Measurements from ENCODE around the gene SND1.
"Not testable (repeated sequence)": the region's sequence is repeated elsewhere in the genome, so short reads cannot be mapped to it uniquely, and the experiment has no call there.

Gene SND1

DNA sequence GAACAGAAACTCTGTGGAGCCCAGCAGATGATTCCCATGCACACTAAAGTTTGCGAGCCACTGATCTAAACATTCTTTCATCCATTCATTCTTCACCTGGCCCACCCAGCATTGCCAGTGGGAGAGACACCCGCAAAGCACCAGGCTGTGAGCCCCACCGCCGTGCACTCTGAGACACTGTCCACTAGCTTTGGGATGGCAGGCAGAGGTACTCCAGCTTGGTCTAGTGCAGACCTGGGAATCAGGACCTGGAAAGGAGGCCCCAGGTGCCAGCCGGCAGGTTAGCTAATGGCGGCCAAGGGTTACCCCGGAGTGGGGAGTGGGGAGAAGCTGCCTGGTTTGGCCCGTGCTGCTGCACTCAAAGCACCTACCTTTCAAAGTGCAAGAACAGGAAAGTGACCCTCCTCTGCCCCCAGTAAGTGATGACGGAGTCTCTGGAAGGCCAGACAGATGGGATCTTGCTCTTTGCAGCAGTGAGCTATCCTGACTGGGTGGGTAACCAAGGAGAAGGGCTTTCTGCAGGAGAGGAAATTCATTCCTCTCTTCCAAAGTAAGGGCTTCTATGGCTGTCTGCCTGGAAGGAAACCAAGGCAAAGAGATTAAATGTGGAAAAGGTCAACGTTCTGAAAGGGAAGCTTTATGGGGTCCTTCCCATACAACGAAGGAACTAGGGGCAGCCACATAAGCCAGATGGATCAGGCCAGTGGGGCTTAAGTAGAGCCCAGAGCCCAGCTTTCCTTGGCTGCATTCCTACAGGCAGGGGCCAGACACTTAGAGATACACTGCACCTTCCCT, 453.4 kb downstream of the SND1 start:
- DNase-seq, result no peak

DNA sequence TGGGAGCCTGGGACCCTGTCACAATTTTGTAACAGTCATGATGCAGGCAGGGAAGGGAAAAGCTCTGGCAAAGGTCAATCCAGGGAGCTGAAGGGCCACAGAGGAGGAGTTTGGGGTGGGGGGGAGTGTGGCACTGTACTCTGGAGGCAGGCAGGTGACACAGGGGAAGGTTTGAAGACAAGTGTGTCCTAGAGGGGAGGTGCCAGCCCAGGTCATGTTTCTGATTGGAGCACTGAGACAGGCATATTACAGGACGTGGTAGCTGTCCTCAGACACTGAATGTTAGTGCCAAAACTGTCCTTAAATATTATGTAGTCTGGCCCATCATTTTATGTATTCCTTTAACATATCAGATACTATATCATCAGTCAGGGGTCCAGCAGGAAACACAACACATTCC, 454.8 kb downstream of the SND1 start:
- DNase-seq, result no peak

DNA sequence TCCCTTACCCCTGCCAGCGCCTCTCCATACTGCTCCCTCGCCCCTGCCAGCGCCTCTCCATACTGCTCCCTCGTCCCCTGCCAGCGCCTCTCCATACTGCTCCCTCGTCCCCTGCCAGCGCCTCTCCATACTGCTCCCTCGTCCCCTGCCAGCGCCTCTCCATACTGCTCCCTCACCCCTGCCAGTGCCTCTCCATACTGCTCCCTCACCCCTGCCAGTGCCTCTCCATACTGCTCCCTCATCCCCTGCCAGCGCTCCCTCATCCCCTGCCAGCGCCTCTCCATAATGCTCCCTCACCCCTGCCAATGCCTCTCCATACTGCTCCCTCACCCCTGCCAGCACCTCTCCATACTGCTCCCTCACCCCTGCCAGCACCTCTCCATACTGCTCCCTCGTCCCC, 455.5 kb downstream of the SND1 start:
- not testable (repeated sequence) for DNase-seq

DNA sequence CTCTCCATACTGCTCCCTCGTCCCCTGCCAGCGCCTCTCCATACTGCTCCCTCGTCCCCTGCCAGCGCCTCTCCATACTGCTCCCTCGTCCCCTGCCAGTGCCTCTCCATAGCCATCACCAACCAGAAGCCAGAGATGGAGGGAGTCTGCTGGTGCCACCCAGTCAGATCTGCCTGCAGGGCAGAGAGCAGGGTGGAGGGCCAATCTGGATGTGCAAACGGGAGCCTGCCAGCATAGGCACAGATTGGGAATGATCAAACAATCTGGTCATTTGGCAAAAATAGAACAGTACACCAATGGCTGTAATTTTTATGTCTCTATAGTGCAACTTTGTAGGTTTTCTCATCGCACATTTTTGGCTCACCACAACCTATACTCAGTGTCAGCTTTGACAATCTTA, 456.1 kb downstream of the SND1 start:
- DNase-seq, result no peak

DNA sequence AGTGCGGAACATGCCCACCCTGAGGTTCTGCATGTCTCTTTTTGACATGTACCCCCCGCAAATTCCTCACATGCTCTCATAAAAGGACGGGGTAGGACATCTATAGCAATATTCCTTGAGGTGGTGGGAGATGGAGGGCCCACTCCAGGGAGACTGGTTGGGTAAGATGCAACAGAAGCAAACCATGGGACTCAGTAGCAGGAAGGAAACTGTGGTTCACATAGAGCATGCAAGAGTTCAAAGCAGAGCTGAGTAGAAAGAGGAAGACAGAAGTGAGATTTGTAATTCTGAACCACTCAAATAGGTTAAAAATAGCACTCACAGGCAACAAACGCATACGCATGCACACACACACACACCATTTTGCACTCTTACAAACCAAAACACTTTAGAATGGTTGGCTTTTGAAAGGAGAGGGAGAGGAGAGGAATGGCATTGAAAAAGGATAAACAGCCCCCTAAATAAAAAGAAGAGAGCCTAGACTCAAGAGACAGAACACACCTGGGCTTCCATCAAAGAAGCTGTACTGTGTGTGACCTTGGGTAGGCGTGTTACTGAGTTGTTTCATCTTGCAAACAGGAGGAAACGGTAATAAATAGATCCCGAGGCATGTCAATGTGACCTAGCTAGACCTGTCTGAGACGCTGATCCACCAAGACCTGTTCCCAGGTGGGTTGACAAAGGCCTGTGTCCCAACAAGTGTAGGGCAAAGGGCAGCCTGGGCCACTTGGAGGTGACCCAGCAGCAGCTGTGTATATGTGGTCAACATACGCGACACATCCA, 456.8 kb downstream of the SND1 start:
- DNase-seq, result peak; percentile 87 to 92

DNA sequence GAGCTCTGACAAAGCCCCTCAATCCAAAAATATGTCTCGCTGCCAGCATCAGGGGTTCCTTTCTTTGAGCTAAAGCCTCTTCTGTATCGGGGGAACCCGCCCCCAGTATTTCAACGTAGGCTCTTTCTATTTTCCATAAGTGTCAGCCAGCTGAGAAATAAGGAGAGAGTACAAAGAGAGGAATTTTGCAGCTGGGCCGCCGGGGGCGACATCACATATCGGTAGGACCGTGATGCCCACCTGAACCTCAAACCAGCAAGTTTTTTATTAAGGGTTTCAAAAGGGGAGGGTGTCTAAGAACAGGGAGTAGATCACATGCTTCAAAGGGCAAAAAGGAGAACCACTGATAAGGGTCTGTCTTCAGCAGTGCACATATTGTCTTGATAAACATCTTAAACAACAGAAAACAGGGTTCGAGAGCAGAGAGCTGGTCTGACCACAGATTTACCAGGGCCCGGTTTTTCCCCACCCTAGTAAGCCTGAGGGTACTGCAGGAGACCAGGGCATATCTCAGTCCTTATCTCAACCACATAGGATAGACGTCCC, 457.5 kb downstream of the SND1 start:
- DNase-seq, result not testable (repeated sequence)

DNA sequence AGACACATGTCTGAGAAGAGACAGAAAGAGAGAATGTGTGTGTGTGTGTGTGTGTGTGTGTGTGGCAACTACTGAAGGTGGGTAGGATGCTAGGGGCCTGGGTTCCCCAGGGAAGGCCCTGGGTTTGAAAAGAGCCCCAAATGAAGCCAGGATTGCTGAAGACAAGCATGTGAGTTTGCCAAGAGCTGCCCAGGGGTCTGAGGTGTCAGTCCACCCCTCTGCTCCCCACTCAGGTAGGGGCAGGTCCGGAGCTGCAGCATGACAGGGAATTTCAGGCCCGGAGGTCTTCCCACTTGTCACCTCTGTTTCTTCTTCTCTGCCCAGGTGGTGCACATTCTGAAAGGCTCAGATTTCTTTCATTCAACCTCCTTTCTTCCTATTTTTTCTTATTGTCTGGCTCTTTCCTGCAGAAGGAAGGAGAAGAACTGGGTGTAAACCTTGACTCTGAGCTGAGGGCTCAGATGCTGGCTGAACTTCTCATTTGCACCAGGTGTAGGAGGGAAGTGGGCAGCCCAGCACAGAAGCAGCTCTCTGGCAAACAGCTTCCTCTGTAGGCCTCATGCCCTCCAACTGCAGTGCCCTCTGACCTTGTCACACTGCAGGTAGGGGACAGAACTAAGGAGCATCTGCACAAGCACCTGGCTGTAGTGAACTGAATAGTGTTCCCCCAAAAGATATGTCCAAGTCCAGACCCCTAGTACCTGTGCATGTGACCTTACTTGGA, 458.8 kb downstream of the SND1 start:
- peak in 1 of 2 donors; percentile 56 for DNase-seq

DNA sequence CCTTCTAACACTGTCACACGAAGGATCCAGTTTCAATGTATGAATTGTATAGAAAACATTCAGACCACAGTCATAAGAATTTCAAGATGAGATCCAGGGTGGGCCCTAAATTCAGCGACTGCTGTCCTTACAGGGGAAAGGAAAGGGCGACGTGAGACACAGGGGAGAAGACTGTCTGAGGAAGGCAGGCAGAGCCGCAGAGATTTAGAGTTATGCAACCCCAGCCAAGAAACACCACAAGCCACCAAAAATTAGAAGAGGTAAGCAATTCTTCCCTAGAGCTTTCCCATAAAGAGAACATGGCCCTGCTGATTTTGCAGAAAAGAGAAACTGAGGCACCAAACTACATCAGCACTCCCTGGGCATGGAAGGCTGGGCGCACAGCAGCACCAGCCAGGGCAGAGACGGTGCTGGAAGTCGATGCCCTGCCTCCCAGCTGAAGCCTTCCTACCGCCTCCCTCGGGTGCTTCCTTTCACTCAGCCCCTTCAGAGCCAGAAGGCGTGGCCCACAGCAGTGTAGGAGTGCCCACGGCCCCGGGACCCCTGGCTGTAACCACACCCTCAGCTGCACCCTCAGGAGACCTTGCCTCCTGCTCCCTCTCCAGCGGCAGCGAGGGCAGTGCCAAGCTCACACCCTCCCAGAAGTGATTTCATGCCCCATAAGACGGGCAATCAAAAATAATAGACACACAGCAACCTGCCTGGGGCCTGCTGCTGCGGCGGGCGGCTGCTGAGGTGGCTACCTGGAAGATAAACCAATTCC, 460.2 kb downstream of the SND1 start:
- no peak for DNase-seq

DNA sequence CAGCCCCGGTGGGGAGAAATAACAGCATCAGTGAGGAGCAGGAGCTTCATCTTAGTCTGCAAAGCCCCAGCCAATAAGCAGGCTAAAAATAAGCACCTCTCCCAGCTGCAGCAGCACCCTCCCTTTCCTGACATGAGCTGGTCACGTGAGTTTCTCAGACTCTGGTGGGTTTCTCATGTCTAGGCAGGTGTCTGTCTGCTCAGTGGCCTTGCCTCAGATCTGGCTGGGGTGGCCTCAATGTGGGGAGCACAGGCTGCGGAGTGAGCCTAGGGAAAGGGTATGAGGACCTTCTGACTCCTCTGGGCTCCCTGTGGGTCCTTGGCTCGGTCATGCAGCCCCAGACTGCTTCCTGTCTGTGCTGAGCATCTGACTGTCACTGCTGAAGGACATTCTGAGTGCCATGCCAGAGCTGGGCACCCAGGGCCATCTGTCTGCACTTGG, 460.8 kb downstream of the SND1 start:
- no peak for DNase-seq

DNA sequence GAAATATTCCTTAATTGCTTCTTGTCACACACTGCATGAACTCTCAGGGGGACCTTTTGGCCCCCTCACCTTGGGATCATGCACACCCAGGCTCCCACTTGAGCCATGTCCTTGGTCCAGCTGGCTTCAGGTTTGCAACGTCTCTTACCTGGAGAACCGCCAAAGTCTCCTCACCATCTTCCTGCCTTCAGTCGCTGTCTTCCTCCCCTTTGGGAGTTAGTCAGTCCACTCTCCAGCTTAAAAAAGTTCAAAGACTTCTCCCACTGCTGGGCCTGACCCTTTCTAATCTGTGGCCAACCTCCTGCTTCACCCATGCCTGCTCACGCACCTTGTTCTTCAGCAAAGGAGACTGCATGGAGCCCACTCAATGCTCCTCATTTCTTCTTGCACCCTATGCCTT, 461.8 kb downstream of the SND1 start:
- no peak for DNase-seq

DNA sequence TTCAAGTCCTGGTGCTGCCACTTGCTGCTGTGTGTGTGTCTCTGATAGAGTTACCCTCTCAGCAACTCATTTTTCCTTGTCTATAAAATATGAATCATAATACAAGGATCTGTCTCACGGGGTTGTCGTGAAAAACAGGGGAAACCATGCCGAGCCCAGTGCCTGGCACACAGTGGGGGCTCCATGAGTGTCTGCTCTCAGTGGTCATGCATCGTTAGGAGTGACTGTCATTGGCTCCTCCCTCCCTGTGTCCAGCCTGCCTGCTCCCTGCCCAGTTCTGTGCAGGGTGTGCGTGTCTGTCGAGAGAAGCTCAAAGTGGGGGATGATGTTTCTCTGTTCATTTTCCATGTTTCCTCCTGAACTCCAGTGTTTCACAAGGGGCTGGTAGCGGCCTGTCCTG, 462.8 kb downstream of the SND1 start:
- DNase-seq, result no peak

DNA sequence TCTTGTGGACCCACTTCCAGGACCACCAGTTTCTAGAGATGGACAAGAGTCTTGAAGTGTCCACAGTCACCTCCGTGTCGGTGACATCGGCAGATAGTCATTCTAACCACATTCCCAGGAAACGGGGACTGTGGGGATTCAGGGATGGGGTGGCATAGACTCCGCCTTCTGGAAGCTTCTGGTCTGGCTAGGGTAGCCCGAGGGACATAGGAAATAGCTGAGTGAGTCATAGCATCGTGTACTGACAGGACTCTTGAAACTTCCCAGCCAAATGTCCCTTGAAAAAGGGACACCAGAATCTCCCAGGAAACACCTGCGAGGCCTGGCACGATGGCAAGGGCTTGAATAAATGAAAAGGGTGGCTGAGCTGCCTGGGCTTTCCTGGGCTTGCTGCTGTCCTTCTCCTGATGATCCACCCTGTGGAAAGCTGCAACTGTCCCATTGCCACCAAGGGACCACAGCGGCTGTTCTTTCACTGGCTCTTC, 463.4 kb downstream of the SND1 start:
- DNase-seq, result no peak

DNA sequence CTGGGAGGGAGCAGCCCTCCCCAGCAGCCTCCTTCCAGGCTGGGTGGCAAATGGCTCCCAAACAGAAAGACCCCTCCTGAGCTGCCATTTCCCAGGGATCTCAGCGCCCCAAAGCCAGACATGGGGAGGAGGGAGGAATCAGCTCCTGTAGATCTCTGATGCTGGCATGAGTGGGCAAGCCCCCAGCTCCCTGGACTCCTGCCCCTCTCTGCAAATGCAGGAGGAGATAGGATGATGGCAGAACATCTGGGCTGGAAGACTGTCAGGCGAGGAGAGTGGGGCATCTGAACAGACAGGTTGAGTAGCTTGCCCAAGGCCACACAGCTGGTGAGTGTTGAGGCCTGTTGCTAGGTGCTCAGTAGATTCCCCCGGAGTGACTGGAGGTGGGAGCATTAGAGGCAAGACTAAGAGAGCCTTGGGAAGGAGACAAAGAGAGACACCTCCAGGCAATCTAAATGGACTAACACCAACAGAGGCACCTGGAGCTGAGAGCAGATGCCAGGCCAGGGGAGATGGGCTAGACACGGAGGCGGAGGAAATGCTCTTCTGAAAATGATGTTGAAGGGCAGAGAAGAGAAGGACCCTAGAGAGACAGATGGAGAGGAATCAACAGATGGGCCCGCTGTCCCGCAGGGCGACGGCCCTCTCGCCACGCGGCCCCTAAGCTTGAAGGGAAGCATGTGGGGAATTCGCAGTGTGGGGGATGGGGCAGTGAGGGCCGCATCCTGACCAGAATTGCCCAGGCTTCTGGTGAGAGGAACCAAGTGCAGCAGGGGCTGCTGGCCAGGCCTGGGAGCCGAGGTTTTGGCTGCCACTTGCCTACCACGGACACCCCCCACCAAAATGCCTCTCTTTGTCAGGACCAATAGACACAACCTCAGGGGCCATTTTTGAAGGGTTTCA, 464.1 kb downstream of the SND1 start:
- no peak for DNase-seq

DNA sequence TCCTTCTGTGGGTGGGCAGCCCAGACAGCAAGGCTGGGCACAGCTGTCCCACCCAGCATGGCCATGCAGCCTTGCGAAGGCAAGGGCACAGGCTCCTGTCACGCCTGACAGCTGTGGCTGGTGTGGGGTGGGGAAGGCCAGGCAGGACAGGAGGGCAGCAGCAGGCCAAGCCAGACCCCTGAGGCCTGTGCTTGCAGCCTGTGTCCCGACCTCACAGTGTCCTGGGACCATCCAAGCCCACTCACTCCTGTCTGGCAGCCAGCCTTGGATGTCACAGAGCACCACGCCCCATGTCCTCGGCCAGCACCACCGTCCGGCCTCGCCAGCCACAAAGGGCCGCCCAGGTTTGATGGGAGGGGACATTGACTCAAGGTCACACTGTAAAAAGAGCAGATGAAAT, 464.7 kb downstream of the SND1 start:
- DNase-seq, result no peak

DNA sequence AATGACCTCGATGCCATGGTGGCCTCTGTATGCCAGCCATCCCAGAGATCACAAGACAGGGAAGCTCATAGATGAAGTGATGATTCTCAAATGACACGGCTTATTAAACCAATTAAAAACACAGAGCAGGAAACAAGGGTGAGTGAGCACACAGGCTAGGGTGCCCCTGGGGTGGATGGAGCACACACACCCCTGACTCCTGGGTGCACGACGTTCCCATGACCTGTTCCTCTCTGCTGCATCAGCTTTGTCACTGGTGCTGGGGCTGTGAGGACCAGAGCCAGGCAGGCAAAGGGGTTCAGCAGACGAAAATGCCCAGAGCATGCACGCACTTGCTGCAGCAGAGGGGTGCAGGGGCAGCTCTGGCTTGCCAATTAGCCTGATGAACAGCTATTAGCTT, 465.7 kb downstream of the SND1 start:
- DNase-seq, result no peak

DNA sequence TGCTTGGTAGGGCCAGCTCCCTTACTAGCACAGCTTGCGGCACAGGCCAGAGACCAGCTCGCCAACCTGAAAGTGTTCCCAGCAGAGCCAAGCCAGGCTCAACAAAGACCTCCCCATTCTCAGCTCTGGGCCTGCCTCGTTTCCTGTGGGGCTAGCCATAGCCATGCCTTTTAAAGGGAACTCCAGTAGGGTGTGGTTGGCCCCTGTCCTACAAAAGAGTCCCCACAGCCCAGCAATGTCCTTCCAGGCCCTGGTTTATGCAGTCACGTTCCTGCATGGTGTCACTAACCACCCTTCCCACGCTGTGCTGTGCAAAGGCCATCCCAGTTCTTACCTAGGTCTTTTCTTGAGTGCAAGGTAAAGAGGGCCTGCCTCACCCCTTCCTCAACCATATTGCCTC, 467.0 kb downstream of the SND1 start:
- DNase-seq, result peak; percentile 37 to 45

DNA sequence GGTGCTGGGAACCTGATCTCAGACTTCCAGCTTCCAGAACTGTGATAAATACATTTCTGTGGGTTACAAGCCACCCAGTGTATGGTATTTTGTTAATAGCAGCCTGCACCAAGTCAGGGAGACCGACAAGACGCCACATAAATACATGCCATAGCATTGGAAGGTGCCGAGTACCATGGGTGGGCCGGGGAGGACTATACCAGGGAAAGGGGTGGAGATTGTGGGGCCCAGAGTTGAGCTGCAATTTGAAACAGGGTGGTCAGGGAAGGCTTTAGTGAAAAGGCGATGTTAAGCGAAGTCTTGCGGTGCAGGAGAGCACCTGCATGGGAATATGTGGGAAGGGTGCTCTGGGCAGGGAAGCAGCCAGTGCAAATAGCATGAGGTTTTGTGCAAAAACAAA, 468.1 kb downstream of the SND1 start:
- no peak for DNase-seq

DNA sequence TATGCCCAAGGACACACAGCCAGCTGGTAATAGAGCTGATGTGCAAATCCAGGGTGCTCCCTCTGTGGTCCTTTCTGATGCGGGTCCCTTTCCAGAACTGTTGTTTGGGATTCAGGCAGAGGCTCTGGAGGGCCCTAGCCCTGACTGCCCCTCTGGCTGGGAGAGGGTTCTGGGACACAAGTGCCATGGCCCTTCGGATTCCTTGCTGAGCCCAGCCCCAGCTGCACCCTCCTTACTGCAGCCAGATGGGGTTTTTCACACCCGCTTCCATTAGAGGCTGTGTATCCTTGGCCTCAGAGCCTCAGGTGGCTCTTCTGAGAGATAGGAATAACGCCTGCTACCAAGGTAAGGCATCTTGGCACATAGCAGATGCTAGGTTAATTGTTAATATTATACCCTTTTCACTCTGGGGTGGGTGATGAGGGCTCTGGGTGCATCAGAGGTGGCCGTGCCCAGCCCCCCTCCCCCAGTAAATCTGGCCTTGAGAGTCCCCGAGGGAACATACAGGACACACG, 469.0 kb downstream of the SND1 start:
- no peak for DNase-seq

DNA sequence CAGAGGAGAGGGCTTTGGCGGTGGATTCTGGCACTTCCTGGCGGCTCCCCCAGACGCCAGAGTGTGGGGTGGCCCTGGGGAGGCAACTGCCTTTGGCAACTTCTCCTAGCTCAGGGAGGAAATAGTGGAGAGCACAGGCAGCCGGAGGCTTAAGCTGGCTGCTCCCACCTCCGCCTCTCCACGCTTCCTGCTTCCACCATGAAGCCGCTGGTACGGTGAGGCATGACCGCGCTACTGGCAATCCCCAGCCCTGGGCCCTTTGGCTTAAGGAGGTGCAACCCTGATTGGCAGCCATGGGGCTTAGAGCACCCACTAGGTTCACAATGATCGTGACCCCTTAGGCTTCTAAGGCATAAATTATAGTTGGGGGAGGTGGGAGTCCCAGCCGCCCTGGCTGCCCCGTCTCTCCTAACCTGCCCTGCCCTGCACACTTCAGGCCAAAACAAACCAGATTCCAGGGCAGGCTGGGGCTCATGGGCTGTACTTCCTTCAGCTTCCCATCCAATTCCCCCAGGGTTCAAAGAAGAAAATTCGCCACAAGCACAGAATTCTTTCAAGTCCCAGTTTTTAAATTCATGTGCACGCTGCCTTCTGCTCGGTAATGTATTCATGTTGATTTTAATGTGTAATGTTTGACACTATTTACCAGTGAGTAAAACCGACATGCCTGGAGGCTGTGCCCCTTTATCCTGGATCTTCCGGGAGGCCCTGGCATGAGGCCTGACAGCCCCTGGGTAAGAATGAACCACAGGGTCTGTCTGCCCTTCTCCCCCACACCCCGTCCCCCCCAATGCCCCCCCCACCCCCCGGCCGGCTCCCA, 469.9 kb downstream of the SND1 start:
- peak; percentile 84 to 91 for DNase-seq
